HG03175 (cell line): ENCODE results near the gene VOPP1.
"Not testable (repeated sequence)": the region's sequence is repeated elsewhere in the genome, so short reads cannot be mapped to it uniquely, and the experiment has no call there.

ENCODE experiments used
- ATAC-seq: cut with Tn5 transposase; IDR thresholded peaks from one replicate; pipeline ENCODE4 v1.9.1; 2021; ENCODE audit warnings: mild to moderate bottlenecking, moderate library complexity; ENCODE audit not compliant: unreplicated experiment

Gene VOPP1

GRCh38 chr7:55512635-55513191, 59.6 kb downstream of the VOPP1 start:
- no peak for ATAC-seq

- peak; percentile 38 for ATAC-seq
Observed at GRCh38 chr7:55510621-55511020, 61.7 kb downstream of the VOPP1 start.

- not testable (repeated sequence) for ATAC-seq
Observed at GRCh38 chr7:55510206-55510605, 62.1 kb downstream of the VOPP1 start.

- ATAC-seq: peak; percentile 7
Observed at GRCh38 chr7:55509322-55509721, 63.0 kb downstream of the VOPP1 start.

- peak; percentile 50 for ATAC-seq
Observed at GRCh38 chr7:55508221-55509011, 63.9 kb downstream of the VOPP1 start.

GRCh38 chr7:55507743-55508142, 64.6 kb downstream of the VOPP1 start:
- no peak for ATAC-seq

- no peak for ATAC-seq
Observed at GRCh38 chr7:55504967-55505658, 67.2 kb downstream of the VOPP1 start.

GRCh38 chr7:55504093-55504859, 68.0 kb downstream of the VOPP1 start:
- ATAC-seq: no peak

- ATAC-seq: no peak
Observed at GRCh38 chr7:55502858-55503440, 69.4 kb downstream of the VOPP1 start.

GRCh38 chr7:55502124-55502857, 70.0 kb downstream of the VOPP1 start:
- no peak for ATAC-seq

- no peak for ATAC-seq
Observed at GRCh38 chr7:55501611-55502010, 70.7 kb downstream of the VOPP1 start.

GRCh38 chr7:55500117-55500756, 72.1 kb downstream of the VOPP1 start:
- no peak for ATAC-seq

- ATAC-seq: no peak
Observed at GRCh38 chr7:55499591-55499990, 72.7 kb downstream of the VOPP1 start.

GRCh38 chr7:55498770-55499169, 73.5 kb downstream of the VOPP1 start:
- ATAC-seq: no peak

GRCh38 chr7:55498142-55498541, 74.2 kb downstream of the VOPP1 start:
- ATAC-seq: no peak

- no peak for ATAC-seq
Observed at GRCh38 chr7:55497521-55497920, 74.8 kb downstream of the VOPP1 start.

- ATAC-seq: no peak
Observed at GRCh38 chr7:55496906-55497305, 75.4 kb downstream of the VOPP1 start.

- no peak for ATAC-seq
Observed at GRCh38 chr7:55494951-55495350, 77.4 kb downstream of the VOPP1 start.

GRCh38 chr7:55493408-55493807, 78.9 kb downstream of the VOPP1 start:
- ATAC-seq: no peak

GRCh38 chr7:55491346-55491745, 81.0 kb downstream of the VOPP1 start:
- ATAC-seq: no peak
